BJ (cell line): ENCODE data around the gene MARK1. TPM values are rescaled to one million over a fixed set of nuclear protein-coding genes. Genes with fewer than 3 reads are reported as not detected.

Experiments
- CTCF ChIA-PET: fragments of 350-600 bp; formaldehyde crosslinking; extraction: SDS; loops from one replicate; lab custom pipeline; 2021; ENCODE audit warnings: antibody characterized with exemption, inconsistent platforms; lab: Yijun Ruan, JAX
- POLR2A ChIA-PET: fragments of 300-600 bp; sonication (Branson Sonifier 250); formaldehyde crosslinking; extraction: SDS; loops from one replicate; lab custom pipeline; 2021; ENCODE audit warnings: antibody characterized with exemption; lab: Charles Lee
- DNase-seq: peaks from one replicate; pipeline ENCODE4 v3.0.0-alpha.2; 2011; ENCODE audit warnings: low read depth
- H3K27me3 ChIP-seq: 2 replicates; pipeline ENCODE4 v1.6.0; 2011; ENCODE audit warnings: low read length; ENCODE audit not compliant: control insufficient read depth, insufficient read depth
- H3K36me3 ChIP-seq: 2 replicates; pipeline ENCODE4 v1.5.1; 2011; ENCODE audit warnings: low read length; ENCODE audit not compliant: control insufficient read depth, insufficient read depth
- H3K4me3 ChIP-seq: 2 replicates; pipeline ENCODE4 v1.5.1; 2011; ENCODE audit warnings: low read depth, mild to moderate bottlenecking, control low read depth, low read length
- polyA plus RNA-seq: library from polyadenylated mRNA; depleted of rRNA; stranded (reverse); fragments of >200 nt; gene quantifications from 2 replicates; pipeline ENCODE4 v1.2.3, GENCODE V29; 2011
- TF ChIP-seq, protein P1 (sequence below): IDR thresholded peaks from 2 replicates; pipeline ENCODE4 v1.5.1; 2011; ENCODE audit warnings: low read depth, mild to moderate bottlenecking, control low read depth, inconsistent platforms, low read length, moderate library complexity; ENCODE audit not compliant: insufficient read depth

Gene MARK1
- polyA plus RNA-seq, 1 experiment = 0.97 TPM

DNA sequence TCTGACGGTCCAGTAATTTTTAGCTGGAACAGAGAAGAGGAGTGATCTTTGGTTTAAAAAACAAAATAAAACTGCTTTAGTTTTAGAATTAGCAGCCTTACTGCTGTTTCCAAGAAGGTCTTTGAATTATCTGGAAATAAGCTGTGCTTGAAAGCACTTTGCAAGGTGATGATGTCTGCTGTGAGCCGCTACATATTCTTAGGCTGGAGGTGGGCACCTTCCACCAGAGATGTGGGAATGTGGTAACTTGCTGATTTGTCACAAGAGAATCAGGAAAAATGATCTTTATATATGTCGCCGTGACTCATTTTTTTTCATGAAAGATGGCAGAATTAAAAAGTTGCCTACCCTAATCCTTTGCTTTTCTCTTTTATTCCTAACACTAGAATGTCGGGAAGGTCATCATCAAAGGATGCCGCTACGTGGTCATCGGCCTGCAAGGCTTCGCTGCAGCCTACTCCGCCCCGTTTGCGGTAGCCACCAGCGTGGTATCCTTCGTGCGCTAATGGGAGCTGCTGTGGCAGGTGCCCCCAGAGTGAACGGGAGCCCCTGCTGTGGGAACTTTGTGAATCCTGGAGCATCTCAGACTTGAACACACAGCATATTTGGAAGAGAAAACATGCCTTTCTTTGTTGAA, 168.4 kb downstream of the MARK1 start:
- Histone ChIP-seq H3K27me3 (peaks cover 3% of the 10 kb centered on the region), H3K36me3 (no peaks in the 10 kb centered on the region), H3K4me3 (no peak overlapping the region)
- CTCF ChIA-PET = interaction anchor here (1.1 to 1.9 kb wide), 2 partner anchors 79 to 80 kb away, joined by 6 read pairs; no protein-coding TSS in a partner anchor
- TF ChIP-seq, protein P1, sequence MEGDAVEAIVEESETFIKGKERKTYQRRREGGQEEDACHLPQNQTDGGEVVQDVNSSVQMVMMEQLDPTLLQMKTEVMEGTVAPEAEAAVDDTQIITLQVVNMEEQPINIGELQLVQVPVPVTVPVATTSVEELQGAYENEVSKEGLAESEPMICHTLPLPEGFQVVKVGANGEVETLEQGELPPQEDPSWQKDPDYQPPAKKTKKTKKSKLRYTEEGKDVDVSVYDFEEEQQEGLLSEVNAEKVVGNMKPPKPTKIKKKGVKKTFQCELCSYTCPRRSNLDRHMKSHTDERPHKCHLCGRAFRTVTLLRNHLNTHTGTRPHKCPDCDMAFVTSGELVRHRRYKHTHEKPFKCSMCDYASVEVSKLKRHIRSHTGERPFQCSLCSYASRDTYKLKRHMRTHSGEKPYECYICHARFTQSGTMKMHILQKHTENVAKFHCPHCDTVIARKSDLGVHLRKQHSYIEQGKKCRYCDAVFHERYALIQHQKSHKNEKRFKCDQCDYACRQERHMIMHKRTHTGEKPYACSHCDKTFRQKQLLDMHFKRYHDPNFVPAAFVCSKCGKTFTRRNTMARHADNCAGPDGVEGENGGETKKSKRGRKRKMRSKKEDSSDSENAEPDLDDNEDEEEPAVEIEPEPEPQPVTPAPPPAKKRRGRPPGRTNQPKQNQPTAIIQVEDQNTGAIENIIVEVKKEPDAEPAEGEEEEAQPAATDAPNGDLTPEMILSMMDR = no peak
- POLR2A ChIA-PET = no interaction called here
- no peak for DNase-seq

DNA sequence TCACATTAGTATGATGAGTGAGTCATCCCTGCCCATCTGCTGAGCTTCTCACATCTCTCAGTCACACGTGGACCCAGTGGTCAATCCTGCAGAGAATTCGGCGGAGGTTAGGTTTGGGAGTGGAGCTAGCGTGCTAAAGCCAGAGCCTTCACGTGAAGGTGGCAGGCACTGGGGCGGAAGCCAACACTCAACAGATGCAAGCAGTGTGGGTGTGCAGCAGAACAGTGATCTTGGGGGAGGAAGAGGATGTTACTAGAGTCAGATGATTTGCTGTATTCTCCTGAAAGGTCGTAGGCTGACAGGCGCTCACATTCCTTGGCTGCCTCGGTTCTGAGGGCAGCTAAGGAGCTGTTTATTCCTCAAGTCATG, 168.9 kb downstream of the MARK1 start:
- no peak overlapping the region for H3K4me3 ChIP-seq
- TF ChIP-seq, protein P1 = no peak
- peaks cover 1% of the 10 kb centered on the region for H3K27me3 ChIP-seq
- ChIA-PET CTCF (interaction anchor here (1.1 to 1.9 kb wide), 2 partner anchors 78 to 80 kb away, joined by 6 read pairs; no protein-coding TSS in a partner anchor), POLR2A (no interaction called here)
- no peaks in the 10 kb centered on the region for H3K36me3 ChIP-seq
- no peak for DNase-seq

DNA sequence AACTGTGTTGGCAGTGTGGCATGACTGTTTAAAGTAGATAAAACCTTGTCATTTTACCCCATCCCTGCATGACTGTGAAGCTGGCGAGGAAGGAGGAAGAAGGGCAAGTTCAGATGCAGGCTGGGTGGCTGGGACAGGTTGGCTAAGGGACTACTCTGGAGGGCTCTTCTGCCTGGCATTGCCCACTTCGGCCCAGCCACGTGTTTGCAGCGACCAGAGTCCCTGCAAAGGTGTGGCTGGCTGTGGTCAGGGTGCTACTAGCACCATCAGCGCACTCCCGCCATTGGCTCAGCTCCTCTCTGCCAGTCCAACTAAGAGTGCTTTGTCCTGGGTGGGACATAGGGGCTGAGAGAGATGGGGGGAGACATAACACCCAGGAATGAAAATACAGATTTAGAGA, 169.4 kb downstream of the MARK1 start:
- H3K36me3 ChIP-seq = no peaks in the 10 kb centered on the region
- H3K27me3 ChIP-seq = peaks cover 1% of the 10 kb centered on the region; the same call in 1 of the 2 replicates
- no peak overlapping the region for H3K4me3 ChIP-seq
- DNase-seq = no peak
- CTCF ChIA-PET = interaction anchor here (1.1 to 1.9 kb wide), 2 partner anchors 78 to 79 kb away, joined by 6 read pairs; no protein-coding TSS in a partner anchor
- TF ChIP-seq, protein P1 = no peak
- POLR2A ChIA-PET = no interaction called here

DNA sequence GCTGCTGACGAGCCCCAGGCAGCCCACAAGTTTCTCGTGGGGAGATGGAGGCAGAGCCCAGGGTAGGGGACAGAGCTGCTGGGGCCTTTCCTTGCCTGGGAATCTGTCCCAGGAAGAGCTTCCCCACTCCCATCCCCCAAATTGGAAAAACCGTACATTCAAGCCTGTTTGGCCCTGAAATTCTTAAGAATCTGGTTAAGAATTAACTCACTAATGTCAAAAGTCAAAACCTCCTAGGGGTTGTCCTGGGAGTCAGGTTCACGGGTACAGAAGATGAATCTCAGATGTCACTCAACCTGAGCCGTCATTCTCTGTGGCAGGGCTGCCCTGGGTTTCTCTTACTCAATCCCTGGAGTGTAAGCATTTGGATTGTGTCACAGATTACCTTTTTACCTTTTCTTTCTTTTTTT, 170.7 kb downstream of the MARK1 start:
- no peaks in the 10 kb centered on the region for H3K36me3 ChIP-seq
- CTCF ChIA-PET = interaction anchor here (1.2 to 2.2 kb wide), 5 partner anchors 8 to 78 kb away, joined by 3 to 8 read pairs (median 4); no protein-coding TSS in a partner anchor
- TF ChIP-seq, protein P1 = no peak
- no peaks in the 10 kb centered on the region; the same call in 1 of the 2 replicates for H3K27me3 ChIP-seq
- no peak for DNase-seq
- POLR2A ChIA-PET = no interaction called here
- no peak overlapping the region for H3K4me3 ChIP-seq

DNA sequence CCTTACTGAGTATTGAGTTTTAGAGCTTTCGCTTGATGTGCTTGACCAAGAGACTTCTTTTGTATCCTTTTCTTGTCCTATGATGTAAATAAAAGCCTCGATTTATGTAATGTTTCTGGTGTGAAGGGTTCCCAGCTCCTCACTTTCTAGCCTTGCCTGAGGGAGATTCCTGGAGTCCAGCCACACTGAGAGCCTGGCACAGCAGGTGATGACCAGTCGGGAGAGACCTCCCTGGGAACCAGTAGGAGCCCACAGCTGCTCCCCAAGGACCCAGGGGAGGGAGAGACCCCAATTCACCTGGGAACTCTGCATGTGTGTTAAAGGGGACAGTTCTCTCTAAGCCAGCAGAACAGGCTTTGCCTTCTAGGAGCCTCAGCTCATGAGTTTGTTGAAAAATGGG, 171.1 kb downstream of the MARK1 start:
- TF ChIP-seq, protein P1 = no peak
- CTCF ChIA-PET = interaction anchor here (1.2 to 2.2 kb wide), 4 partner anchors 8 to 78 kb away, joined by 3 to 8 read pairs (median 4); no protein-coding TSS in a partner anchor
- H3K27me3 ChIP-seq = no peaks in the 10 kb centered on the region; the same call in 1 of the 2 replicates
- no peak for DNase-seq
- no peaks in the 10 kb centered on the region for H3K36me3 ChIP-seq
- POLR2A ChIA-PET = no interaction called here
- no peak overlapping the region for H3K4me3 ChIP-seq
